HG02678 (cell line): Measurements from ENCODE around the gene NME4.
A peak's percentile ranks its signal among the peaks of the same experiment; 100 is the strongest.

Experiments
- ATAC-seq: cut with Tn5 transposase; IDR thresholded peaks from one replicate; pipeline ENCODE4 v1.9.1; 2021; ENCODE audit warnings: mild to moderate bottlenecking, moderate library complexity; ENCODE audit not compliant: unreplicated experiment

NME4 gene

DNA sequence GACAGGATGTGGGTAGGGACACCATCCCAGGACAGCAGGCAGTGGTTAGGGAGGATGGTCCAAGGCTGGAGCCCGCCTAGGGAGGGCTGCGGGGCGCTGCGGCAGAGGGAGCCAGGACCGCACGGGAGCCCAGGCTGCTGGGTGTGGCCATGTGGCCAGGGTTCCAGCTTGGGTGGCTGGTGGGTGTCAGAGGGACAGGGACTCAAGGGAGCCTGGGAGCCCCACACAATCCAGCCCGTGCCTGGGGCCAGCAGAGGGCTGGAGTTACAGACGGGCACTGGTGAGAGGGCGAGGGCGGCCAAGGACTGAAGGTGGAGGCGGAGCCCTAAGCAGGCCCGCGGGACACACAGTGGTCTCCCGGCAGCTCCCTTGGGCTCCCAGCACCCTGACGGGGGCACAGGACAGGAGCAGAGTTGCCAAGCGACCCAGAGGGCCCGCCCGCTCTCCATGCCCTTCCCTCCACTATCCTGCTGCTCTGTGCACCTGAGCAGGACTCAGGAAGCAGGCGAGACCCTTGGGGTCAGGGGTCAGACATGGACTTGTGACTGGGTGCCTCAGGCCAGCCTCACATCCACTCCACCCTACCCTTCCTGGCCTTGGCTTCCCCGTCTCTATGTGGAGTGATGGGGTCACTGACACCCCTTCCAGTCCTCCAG is 33.8 kb upstream of the NME4 start:
- no peak for ATAC-seq

DNA sequence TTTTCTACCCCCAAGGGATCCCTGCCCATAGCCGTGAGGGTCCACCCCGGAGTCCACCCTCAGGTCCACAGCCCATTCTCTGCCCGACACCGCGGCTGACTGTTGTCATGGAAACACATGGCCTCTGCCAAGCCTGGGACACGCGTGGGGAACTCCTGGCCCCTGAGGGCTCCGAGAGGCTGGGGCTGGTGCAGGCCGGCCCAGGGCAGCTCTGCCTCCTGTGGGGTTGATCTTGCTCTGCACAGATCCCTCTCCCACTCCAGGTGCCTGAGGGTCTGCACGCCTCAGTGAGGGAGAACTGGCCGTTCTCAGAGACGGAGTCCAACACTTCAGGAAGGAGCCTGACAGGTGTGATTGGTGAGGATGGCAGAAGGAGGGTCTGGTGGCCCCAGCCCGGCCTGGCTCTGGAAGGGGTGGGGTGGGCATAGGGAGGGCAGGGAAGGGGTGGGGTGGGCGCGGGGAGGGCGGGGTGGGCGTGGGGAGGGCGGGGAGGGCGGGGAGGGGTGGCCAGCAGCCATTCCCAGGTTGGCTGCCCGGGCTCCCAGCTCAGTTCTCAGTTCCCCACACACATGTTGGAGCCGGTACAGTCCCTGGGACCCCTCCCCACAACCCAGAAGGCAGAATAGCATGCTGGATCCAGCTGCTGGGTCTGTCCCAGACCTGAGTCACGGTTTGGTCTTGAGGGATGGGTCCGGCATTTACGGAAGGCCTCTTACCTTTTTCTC is 33.1 kb upstream of the NME4 start:
- ATAC-seq, result no peak

DNA sequence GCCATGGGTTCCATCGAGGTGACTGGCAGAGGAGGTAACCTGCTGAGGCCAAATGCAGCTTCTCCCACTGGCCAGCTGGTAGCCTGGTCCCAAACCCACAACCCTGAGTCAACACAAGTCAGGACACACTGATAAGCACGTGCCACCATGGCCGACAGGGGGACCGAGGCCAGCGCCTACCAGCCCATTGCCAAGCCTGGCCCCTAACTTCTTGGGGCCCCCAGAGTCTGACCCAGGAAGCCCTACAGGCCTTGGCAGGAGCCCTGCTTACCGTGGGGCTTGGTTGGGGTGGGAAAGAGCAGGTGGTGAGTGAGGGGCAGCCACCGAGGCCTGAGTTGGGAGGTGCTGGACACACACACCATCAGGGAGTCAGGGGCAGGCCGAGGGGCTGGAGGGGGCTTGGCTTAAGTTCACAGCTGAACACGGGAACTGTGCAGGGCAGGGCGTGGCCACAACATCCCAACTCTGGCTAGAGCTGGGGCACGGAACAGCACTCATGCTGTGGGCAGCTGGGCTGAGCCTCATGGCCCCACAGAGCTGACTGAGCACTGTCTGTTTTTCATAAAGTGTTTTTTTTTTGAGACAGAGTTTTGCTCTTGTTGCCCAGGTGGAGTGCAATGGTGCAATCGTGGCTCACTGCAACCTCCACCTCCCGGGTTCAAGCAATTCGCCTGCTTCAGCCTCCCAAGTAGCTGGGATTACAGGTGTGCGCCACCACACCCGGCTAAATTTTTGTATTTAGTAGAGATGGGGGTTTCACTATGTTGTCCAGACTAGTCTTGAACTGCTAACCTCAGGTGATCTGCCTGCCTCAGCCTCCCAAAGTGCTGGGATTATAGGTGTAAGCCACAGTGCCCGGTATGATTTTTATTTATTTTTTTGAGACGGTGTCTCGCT is 32.2 kb upstream of the NME4 start:
- ATAC-seq, result no peak

DNA sequence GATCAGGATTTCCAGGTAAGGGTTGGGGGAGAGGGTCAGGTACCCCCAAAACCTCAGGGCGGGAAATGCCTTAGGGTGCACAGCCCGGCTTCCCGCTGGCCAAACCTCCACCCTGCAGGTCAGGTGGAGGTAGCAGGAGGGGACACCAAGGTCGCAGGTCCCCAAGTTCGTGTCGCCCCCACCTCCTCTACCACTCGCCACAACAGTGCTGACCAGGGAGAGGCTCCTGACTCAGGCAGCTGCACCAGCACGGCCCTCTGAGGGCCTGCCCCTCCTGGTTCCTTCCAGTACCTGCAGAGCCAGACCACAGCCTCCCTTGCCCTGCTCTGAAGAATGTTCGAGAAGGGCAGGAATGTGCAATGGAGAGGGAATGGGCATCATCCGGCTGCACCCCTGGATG is 30.5 kb upstream of the NME4 start:
- ATAC-seq, result no peak

DNA sequence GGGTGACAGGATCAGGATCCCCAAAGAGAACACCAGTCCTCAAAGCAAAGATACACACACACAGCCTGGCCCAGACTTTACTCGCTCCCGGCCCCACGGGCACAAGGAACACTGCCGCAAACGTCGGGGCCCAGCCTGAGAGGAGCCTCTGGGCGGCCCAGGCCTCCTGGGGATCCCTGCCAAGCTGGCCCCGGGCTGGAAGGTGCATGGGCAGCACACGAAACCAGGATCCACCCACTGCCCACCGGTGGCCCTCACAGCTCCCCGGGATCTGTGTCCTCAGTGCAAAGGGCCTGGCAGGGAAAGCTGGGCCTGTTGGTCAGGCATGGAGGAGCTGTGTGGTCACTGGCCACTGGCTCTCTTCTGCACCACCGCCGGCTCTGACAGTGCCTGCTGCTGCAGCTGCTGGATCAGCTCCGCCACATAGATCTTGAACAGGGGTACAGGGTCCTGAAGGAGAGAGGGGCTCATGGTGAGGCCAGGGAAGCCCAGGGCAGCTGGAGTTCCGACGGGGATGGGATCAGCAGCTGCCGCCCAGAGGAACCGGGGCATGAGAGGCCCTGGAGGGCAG is 29.6 kb upstream of the NME4 start:
- ATAC-seq, result no peak

DNA sequence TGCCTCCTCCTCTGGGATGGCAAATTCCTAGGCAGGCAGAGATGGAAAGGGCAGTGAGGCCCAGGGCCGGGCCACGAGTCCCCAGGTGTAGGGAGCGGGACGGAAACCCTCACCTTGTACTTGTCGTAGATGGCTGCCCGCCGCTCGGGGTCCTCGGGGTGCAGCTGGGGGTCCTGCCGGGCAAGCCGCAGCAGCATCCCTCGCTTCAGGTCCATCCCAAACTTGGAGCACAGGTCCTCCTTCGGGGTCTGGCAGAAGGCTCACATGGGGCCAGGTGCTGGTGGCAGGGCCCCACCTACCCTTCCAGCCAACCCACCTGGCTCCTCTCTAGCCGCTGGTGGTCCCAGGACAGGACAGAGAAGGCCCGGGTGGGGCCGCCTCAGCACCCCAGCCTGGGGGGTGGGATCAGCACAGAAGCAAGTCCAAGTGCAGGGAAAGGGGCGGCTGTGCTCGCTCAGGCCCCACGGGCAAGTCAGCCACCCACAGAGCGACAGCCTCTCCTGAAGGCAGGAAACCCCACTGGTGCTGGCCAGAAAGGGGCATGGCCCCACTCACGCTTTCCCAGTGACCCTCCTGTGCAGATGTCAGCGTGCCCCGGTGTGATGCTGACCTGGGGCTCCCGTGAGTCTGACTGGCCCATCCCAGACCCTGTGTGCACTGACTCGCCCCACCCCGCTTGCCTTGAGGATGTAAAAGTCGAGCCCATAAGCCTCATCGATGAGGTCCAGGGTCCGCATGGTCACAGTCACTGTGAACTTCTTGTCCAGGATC is 28.4 kb upstream of the NME4 start:
- no peak for ATAC-seq

DNA sequence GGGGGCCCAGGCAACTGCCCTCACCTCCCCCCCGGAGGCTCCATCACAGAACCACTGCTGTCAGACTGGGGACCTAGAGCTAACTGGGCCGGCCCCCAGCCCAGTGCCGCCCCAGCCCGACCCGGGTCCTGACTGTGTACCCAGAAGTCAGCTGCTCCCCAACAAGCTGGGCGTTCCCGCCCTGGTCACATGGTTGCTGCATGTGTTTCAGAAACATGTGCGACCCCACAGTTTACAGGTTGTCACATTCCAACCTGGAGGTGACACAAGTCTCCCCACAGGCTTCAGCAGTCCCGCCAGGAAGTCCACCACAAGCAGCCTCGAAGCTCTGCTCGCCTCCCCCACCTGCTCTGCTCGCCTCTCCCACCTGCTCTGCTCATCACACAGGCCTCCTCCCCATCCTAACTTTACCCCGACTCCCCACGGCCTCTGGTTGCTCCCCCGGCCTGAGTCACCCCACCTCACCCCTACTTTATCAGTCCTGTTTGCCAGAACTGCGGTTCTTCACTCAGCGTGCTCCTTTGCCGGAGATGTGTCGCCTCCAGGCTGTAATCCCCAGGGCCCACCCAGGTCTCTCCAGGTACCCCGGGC is 27.6 kb upstream of the NME4 start:
- ATAC-seq, result no peak

DNA sequence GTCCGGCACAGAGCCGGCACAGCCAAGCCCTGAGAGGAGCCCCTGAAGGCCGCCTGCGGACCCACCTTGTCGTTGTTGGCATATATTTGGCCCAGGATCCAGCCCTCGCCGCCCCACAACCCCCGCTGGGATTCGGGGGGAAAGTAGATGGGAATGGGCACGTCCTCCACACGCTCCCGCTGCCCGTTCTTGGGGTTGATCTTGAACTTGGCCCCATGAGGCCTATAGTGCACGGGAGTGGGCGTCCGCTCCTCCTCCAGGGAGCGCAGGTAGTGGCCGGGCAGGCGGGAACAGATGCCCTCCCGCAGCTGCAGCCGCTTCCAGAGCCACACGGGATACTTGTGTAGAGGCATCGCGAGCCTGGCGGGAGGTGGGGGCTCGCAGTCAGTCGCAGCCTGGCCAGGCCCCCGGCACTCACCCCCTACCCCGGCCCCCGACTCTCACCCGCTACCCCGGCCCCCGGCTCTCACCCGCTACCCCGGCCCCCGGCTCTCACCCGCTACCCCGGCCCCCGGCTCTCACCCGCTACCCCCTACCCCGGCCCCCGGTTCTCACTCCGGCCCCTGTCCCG is 27.0 kb upstream of the NME4 start:
- no peak for ATAC-seq

DNA sequence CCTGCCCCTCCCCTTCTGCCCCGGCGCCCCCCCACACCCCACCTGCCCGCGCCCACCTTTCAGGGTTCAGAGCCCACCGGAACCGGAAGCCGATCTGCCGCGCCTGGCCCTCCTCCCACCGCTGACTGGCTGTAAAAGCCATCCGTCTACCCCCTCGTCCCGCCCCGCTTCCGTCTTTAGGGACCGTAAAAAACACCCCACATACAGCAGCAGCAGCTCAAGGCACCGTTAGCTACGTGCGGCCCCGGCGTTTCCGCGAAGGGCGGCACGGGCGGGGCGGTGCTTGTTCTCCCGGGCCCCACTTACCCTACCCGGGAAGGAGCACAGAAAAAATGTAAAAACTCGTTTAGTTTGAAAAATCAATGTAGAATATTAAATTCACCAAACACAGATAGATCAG is 26.6 kb upstream of the NME4 start, which contains the start of gene MRPL28:
MRPL28 (minus strand) TSS at position 96 of the 400 bp plus-strand sequence. CDS start 320 bp downstream, outside the sequence.
- ATAC-seq, result peak; percentile 94

DNA sequence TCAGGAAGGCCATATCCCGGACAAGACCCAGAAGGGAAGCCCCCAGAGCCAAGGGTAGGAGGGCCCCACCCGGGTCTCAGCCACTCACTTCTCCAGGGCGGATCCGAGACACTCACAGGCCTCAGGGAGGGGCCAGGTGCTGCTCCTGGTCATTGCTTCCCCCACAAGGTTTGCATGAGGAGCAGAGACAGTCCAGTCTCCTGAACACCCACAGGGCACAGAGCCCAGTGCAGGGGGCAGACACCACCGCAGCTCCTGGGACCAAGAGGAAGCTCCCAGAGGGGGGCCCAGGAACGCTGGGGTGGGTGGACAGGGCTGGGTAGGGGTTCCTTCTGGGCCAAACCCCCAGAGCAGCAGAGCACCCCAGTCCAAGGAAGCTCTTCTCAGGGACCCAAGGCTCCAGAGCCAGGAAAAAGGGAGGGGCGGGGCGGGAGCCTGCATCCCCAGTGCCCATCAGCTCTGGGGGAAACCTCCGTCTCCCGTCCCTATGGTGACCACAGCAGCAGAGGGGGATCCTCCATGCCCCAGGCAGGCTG is 26.0 kb upstream of the NME4 start:
- ATAC-seq, result no peak

DNA sequence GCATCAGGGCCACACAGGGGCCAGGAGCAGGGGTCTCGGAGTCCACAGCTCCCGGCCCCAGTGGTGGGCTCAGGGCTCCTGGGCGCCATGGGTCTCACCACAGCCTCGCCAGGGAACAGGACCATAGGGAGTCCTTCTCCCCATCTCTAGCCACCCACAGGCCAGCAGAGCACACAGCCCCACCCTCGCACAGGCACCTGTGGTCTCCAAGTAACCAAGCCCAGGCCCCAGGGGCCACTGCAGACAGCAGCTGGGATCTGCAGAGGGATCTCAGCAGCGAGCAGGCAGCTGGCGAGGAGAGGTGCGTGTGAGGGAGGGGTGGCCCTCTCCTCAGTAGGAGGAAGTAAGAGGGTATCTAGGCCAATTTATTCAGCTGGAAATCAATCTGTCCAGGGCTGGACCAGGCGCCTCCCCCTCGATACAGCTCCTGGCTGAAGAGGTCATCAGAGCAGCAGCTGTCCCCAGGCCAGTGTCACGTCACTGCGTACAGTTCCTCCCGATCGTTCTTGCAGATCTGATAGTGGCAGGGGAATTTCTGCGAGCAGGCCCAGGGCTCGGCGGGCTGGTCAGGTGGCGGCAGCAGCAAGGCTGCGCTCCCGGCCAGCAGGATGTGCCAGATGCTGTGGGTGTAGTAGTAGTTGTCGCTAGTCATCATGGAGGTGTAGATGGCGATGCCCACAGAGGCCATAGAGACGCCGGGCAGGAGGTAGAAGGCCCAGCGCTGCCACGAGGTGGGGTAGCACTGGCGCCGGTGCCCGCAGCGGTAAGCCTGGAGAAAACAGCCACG is 25.3 kb upstream of the NME4 start:
- no peak for ATAC-seq

DNA sequence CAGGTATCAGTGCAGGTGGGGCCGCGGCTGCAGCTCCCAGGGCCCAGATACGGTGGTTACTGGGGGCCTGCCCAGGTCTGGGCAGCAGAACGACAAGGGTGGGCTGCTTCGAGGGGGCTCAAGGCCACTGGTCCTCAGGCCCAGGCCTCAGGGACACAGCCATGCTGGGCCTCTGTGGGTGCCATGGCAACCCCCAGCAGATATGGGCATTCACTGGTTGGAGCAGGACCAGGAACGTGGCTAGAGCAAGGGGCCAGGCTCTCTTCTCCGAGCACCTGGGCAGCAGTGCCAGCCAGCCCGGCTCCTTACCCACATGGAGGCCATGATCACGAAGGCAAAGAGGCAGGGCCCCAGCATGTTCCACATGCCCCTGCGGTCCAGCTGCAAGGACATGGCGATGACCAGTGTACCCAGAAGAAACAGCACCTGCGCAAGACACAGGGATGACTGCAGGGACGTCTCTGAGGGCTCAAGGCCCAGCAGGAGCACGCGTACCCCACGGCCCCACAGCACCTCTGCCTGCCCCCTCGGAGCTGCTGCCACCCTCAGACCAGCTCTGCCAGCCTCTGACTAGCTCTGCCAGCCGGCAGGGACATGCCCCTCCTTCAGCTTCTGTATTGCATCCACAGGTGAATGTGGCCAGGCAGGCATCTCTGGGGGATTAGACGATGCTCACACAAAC is 24.6 kb upstream of the NME4 start:
- no peak for ATAC-seq

DNA sequence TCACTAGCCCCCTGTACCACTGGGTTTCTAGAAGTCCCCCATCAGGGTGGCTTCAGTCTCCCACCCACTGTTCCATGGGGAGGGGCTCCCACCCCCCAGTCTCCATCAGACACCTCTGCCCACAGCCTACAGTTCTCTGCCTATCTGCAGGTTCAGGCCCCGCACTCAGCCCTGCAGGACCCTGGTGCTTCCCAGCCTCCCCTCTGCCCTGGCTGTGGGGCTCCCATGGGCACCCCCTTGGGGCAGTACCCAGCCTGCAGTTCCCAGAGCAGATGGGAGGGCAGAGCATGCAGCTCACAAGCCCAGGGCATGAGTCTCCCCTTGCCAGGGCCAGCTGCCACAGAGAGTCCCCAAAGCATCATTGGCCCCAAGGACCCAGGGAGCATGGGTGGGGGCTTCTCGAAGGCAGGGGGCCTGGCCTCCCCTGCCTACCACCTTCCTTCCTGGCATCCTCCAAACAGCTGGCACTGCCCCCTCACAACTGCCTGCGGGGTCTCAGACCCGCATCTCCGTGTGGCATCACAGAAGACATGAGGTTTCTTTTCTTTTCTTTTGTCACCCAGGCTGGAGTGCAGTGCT is 23.9 kb upstream of the NME4 start:
- no peak for ATAC-seq

DNA sequence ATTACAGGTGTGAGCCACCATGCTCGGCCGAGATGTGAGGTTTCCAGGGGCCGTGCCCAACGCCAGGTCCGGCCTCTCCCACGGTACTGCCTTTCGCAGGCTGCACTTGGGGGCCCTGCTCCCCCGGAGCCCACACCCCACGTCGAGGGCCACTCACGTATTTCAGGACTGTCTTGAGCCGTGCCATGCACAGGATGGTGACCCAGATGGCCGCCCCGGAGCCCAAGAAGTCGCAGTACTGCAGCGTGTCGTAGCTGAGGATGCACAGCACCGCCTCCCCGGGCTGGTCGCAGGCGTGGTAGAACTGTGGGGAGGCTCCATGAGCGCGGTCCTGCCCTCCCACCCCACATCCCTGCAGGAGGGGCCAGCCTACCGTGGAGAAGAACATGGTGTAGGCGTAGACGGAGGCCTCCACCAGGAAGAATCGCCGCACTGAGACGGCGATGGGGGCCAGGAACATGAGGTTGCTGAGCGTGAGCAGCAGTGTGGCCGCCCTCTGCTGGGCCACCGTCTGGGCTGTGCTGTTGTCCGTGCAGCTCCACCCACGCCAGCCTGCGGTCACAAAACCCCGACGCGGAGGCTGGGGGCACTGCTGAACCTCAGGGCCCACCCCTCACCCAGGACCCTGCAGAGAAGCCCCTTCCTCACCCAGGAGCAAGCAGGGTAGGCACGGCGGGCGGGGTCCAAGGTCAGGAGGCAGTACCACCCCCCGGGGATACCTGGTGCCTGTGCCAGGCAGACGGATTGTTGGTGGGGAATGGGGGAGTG is 23.0 kb upstream of the NME4 start:
- no peak for ATAC-seq

DNA sequence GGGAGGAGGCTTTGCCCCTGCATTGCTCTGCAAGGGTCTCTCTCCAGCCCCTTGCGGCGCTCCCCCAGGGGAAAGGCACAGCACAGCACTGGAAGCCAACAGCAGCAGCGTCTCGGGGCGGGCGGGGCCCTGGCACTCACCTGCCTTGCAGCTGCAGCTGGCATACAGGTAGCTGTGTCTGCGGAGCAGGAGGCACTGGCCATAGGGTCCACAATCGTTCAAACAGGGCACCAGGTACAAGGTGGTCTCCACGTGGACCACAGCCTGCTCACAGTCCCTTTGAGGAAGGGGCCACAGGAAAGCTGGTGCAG is 22.4 kb upstream of the NME4 start:
- no peak for ATAC-seq

DNA sequence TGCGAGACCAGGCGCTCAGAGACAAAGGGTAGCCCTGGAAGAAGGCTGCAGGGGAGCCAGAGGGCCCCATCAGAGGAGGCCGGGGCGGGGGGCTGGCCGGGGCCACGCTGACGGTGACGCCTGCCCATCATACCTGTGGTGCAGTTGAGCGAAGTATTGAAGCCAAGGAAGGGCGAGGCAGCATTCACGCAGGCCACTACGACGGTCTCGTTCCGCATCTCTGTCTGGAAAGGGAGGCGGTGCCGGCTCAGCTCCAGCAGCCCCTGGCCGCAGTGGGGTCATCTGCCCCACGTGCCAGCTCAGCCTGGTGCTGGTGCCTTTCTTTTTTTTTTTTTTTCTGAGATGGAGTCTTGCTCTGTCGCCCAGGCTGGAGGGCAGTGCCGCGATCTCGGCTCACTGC is 21.8 kb upstream of the NME4 start:
- ATAC-seq, result no peak
